ENCODE data around the gene SVOP.

SVOP gene

DNA sequence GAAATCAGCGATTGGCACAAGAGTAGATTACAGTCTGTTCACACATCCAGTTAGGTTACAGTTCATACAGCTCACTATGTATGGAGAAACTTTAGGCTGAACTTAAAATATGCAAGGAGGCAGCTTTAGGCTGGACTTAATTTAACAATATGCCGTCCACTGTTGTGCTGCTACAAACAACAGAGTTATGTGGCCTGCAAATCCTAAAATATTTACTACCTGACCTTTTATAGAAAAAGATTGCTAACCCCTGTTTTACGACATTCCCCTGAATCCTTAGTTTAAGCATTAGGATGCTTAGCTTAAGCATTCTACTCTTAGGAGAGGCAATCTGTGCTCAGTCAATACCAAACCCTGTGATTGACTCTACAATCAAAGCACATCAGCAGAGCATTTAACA lies 90.1 kb downstream of the SVOP start:
- DNase-seq (ENCODE audit: low read depth): no peak

GRCh38 chr12:108930155-108930554 lies 90.7 kb downstream of the SVOP start:
- no peak for DNase-seq (ENCODE audit: low read depth)

GRCh38 chr12:108928695-108929094 lies 92.2 kb downstream of the SVOP start:
- DNase-seq (ENCODE audit: low read depth): no peak

DNA sequence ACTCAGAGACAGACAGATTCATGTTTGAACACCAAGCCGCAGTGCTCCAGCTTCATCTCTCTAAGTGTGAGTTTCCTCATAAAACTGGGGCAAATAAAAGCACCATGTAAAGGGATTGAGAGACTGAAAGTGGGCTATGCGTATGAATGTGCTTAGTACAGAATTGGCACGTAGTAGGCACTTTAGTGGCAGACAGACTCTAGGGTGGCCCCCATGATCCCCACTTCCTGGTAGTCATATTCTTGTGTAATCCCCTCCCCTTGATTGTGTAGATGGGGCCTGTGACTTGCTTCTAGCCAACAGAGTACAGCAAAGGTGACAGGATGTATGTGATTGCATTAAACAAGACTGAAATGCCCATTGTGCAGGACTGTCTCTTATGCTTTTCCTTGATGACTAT lies 98.0 kb downstream of the SVOP start:
- DNase-seq (ENCODE audit: low read depth): no peak

DNA sequence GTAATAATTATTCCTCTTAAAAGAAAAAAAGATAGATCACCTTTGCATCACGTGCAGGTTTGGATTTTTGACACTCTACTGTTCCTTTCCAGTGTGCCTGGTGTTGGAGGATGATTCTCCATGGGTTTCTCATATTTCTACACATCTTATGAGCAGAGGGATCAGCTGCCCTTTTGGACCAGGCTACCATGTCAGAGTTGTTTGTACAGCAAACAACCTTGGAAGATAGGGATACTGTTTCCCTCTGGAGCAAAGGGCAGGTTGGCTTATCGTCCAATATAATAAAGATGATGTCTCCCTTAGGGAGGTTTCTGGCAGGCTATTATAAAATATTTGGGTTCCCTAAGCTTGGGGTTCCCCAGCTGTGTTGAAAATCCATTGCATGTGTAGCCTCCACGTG lies 98.9 kb downstream of the SVOP start:
- DNase-seq (ENCODE audit: low read depth): no peak

- DNase-seq (ENCODE audit: low read depth): no peak
Measured at GRCh38 chr12:108918960-108919642, 101.8 kb downstream of the SVOP start.

- no peak for DNase-seq (ENCODE audit: low read depth)
Measured at GRCh38 chr12:108918206-108918605, 102.7 kb downstream of the SVOP start.

DNA sequence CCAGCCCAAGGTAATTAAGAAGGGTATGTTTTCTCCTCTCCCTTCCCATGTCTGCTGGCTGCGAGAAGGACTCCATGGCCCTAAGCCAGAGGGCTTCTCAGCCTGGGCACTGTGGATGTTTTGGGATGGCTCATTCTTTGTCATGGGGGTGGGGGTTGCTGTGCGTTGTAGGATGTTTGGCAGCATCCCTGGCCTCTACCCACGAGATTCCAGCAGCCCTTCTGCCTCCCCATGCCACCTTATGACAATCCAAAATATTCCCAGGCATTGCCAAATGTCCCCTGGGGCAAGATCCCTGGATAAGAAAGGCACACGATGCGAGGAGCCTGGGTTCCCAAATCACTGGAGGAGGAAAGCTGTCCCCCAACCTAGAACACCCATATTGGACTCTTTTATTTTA lies 104.5 kb downstream of the SVOP start:
- no peak for DNase-seq (ENCODE audit: low read depth)

DNA sequence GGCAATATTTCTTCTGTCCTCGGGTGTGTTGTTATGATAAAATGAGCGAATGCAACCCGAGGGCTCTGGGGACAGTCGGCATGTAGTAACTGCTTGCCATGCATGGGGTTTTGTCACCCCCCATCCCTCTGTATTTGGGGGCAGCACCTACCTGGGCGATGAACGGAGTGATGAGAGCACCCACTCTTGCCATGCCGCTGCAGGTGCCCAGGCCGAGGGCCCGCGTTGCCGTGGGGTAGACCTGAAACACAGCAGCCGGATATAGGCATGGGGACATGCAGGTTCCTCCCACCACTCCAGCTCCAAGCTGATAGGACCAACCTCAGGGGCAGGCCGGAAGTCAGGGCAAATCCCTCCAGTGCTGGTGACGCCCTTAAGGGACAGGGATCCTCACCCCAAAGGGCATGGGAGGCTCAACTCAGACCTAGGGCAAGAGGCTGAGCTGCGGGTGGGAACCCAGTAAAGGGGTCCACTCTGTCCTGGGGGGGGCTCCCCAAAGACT lies 105.2 kb downstream of the SVOP start:
- no peak for DNase-seq (ENCODE audit: low read depth)

- DNase-seq (ENCODE audit: low read depth): no peak
Measured at GRCh38 chr12:108914121-108914531, 106.7 kb downstream of the SVOP start.

GRCh38 chr12:108912361-108912760 lies 108.5 kb downstream of the SVOP start:
- DNase-seq (ENCODE audit: low read depth): no peak

GRCh38 chr12:108911915-108912314 lies 109.0 kb downstream of the SVOP start:
- no peak for DNase-seq (ENCODE audit: low read depth)

DNA sequence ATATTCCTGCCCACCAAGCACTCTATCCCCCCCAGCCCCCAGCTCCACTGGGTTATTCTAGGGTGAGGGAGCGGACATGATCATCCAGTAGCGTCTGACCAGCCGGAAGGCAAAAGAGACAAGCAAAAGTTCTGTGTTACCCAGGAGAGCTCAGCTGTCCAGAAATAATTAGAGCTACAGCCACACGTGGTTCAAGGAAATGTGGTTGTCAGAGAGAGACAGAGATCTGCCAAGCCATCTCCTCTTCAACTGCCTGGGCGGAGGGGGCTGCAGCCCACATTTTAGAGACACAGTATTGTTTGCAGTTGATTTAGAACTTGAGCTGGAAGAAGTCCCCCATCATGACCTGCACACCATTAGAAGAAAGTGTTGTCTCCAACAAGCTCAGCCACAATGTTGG lies 110.5 kb downstream of the SVOP start:
- DNase-seq (ENCODE audit: low read depth): no peak

DNA sequence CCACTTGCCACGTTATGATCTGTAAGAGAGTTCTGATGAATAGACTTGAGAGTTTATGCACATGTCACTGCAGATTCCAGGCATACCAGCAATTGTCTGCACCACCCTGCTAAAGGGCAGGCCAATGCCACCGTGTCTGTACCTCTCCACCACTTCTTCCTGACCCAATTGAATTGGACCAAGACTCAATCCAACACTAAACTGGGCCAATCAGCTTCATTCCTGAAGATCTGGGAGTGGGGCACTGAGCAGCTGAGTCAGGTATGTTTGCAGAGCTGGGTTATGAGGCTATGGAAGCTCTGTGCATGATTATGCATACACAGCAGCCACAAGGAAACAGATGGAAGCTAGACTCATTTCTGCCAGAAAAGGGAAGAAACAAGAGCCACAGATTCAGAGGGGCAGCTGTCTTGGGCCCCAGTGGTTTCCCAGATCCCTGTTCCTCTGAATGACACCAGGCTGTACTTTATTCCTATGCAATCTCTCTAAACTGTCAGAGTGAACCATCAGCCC lies 113.0 kb downstream of the SVOP start:
- DNase-seq (ENCODE audit: low read depth): no peak

DNA sequence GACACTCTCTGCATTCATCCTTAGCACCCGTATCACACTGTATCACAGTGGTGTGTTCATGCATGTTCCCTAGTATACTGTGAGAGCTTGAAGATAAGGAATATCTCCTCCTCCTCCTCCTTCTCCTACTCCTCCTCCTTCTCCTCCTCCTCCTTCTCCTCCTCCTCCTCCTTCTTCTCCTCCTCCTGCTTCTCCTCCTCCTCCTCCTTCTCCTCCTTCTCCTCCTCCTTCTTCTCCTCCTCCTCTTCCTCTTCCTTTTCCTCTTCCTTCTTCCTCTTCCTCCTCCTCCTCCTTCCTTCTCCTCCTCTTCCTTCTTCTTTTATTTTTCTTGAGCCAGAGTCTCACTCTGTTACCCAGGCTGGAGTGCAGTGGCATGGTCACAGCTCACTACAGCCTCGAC lies 113.9 kb downstream of the SVOP start:
- DNase-seq (ENCODE audit: low read depth): no peak

- no peak for DNase-seq (ENCODE audit: low read depth)
Measured at GRCh38 chr12:108905725-108906124, 115.1 kb downstream of the SVOP start.

- no peak for DNase-seq (ENCODE audit: low read depth)
Measured at GRCh38 chr12:108899145-108899544, 121.7 kb downstream of the SVOP start.

- DNase-seq (ENCODE audit: low read depth): no peak
Measured at GRCh38 chr12:108896817-108897216, 124.1 kb downstream of the SVOP start.

- peak; percentile 54 for DNase-seq (ENCODE audit: low read depth)
Measured at GRCh38 chr12:108896336-108896735, 124.5 kb downstream of the SVOP start.

GRCh38 chr12:108895220-108895802 lies 125.6 kb downstream of the SVOP start:
- DNase-seq (ENCODE audit: low read depth): no peak

DNA sequence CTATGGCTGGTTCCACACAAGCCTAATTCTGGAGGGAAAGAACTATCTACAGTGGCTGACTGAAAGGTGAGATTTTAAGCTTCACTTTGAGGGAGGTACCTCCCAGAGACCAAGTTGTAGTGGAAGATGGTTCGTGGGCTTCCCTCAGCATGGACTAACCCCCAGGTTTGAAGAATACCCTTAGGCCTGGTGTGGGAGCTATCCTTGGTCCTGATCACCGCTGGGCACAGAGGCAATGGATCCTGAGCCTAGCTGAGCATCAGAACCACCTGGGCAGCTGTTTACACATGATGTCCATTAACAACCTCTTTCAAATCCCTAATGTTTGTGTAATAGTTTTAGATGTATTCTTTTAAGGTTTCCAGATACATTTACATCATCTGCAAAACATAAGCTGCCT lies 130.7 kb downstream of the SVOP start:
- DNase-seq (ENCODE audit: low read depth): no peak

DNA sequence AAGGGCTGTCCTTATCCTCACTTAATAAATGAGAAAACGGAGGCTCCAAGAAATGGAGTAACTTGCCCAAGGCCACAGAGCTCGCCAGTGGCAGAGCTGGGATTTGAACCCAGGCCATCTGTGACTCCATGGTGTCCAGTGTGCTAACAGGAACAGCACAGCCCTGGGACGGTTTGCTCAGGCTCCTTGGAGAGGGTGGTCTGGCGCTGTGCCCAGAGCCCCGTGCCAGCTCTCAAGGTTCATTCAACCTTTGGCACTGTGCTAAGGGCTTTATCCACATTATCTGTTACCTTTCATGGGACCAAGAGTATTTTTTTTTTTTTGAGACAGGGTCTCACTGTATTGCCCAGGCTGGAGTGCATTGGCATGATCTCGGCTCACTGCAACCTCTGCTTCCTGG lies 132.8 kb downstream of the SVOP start:
- DNase-seq (ENCODE audit: low read depth): no peak

- no peak for DNase-seq (ENCODE audit: low read depth)
Measured at GRCh38 chr12:108886873-108887629, 133.8 kb downstream of the SVOP start.
